ENCODE measurements around the gene MED26. TPM values are rescaled to one million over a fixed set of nuclear protein-coding genes. Genes with fewer than 3 reads are reported as not detected.
"Not testable (repeated sequence)": the region's sequence is repeated elsewhere in the genome, so short reads cannot be mapped to it uniquely, and the experiment has no call there.

MED26 gene
- total RNA-seq, 1 donor from 2014 or later: 8.3 TPM

DNA sequence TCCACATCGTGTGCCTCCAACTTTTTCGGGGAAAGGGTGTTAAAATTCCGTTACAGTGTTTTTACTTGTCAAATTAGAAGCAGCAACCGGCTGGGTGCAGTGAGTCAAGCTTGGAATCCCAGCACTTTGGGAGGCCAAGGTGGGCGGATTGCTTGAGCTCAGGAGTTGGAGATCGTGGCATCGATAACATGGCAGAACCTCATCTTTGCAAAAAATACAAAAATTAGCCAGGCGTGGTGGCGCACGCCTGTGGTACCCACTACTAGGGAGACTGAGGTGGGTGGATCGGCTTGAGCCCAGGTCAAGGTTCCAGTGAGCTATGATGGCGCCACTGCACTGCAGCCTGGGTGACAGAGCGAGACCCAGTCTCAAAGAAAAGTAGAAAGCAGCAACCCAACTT is 54.7 kb downstream of the MED26 start:
- DNase-seq (ENCODE audit: low spot score): no peak

DNA sequence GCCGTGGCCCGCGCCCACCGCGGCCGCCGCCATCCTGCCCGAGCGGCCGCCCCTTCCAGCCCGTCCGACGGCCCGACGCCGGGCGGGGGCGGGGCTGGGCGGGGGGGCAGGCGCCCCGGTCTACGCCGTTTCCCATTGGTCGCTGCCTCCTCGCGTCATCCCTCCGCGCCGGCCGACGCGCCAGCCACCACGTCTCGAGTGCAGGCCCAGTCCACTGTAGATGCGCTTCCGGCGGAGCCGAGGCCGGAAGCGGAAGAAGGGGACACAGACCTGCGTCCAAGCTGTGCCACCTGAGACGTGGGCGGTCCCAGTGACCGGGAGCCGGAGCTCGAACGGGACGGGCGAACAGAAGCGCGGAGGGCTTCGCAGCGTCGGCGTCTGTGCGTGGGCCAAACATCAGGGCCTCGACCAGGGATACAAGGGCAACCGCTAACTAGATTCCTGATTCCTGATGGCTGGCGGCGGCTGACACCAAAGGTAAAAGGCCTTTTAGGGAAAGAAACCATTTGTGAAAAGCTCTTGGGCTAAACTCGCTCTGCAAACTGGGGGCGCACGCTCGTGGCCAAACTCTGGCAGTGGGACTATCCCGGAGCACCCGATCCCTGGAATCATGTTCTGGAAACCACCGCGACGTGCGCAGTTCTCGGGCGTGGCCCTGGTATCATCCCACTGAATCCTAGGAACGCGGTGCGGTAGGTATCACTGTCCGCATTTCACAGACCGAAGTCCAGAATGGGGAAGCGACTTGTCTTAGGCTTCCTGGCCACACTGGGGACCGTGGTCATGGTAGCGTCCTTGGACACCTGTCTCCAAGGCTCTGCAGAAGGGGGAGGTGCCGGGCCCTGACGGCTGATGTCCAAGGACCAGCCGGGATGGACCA is 55.4 kb downstream of the MED26 start, which contains the start of gene SLC35E1:
TSS of gene SLC35E1 (minus strand) at position 84 of the 880 bp plus-strand sequence. CDS start at position 33, 51 bp downstream.
- peak; percentile 96 for DNase-seq (ENCODE audit: low spot score)

DNA sequence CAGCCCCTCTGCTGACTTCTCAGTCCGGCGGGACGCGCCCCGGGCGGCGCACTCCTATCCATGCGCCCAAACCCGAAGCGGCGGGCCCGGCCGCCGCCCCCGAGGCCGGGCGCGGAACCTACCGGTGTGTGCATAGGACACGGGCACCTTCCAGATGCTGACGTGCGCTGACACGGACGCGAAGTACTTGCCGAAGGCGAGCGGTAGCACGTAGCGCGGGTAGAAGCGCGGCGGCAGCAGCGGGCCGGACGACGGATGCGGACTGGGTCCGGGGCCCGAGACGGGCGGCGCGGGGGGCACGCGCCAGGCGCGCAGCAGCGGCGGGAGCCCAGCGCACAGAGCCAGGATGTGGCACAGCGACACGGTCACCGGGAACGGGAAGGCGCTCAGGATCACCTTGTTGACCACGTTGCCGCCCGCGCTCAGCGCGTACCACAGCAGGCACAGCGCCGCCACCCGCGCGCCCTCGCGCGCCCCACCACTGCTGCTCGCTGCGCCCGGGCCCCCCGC is 56.1 kb downstream of the MED26 start:
- no peak for DNase-seq (ENCODE audit: low spot score)

DNA sequence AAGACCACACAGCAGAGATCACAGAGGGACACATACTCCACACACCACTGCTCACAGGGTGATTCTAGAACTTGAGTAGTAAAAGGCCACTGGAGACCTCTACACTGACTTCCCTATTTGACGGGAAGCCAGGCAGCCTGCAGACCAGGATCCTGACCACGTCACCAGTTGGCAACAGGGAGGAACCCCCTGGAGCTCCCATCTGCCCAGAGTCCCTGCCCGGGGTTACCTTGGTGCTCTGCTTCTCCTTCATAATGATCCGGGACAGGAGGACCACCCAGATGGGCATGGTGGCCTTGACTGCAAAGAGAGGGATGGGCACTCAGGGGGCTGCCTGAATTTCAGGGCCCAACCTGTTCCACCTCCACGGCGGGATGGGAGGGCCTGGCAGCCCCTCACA is 56.7 kb downstream of the MED26 start:
- no peak for DNase-seq (ENCODE audit: low spot score)

DNA sequence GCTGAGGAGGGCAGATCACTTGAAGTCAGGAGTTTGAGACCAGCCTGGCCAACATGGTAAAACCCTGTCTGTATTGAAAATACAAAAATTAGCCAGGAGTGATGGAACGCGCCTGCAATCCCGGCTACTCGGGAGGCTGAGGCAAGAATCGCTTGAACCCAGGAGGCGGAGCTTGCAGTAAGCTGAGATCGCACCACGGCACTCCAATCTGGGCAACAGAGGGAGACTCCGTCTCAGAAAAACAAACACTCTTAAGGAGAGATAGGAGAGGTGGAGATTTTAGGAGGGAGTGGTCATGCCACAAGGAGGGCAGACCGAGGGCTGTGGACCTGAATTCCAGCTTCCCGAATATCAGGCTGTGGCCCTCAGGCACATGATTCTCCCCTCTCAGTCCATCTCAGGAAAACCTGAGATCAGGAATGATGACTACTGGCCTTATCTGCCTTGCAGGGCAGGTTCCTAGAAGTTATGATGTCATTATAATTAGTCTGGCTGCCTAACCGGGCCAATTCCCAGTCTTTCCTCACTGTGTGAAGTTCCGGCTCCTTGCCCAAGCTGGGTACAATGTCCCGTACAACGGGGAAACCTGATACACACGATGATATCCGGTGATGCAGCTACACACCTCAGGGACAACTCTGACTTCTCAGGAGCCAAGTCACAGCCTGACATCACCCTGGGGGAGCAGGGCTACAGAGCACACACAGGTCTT is 58.2 kb downstream of the MED26 start:
- DNase-seq (ENCODE audit: low spot score): no peak

DNA sequence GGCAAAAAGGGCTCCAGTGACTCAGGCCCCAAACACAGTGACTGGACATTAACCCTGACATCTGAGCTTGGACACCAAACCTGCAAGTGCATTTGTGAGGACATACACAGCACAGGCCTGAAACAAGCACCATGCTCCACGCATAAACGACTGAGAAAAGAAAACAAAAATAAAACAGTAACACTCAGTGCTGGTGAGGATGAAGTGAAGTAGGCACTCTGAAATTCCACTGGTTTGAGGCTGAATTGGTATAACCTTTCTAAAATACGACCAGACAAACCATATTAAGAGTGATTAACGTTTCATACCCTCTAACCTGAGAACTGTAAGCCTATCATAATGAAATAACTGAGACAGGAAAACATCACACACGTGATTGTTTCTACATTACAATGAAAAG is 61.3 kb downstream of the MED26 start:
- DNase-seq (ENCODE audit: low spot score): no peak

DNA sequence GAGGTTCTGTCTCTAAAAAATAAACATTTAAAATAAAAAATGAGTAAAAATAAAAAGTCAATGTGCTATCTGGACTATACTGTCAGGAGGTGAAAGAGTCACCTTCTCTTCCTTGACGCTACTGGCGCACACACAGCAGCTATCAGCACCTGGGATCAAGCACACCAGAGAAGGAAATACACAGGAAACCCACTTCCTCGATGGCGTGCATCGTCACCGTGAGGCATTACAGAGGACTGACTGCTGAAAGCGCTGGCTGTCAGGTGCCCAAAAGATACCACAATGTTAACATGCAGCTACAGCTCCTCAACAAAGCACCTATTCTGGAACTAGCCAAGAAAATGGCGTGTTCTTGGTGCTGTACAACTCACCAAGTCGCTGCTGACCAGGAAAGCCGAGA is 61.8 kb downstream of the MED26 start:
- peak; percentile 56 for DNase-seq (ENCODE audit: low spot score)

DNA sequence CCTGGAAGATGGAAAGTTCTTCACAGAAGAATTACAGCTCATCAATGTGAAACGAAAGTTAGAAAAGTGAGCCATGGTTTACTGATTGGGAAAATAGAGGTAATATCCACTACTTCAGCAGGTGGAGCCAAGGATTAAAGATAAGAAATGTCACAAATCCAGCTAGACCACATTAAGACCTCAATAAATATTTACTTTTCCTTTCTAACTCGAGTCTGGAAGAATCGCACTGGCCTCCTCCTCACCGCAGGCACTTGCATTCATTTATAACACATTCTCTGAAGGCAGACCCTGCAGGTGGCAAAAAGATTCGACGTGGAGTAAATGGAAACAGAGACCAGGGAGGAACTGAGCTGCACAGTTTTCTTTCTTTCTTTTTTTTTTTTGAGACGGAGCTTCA is 63.2 kb downstream of the MED26 start:
- no peak for DNase-seq (ENCODE audit: low spot score)

DNA sequence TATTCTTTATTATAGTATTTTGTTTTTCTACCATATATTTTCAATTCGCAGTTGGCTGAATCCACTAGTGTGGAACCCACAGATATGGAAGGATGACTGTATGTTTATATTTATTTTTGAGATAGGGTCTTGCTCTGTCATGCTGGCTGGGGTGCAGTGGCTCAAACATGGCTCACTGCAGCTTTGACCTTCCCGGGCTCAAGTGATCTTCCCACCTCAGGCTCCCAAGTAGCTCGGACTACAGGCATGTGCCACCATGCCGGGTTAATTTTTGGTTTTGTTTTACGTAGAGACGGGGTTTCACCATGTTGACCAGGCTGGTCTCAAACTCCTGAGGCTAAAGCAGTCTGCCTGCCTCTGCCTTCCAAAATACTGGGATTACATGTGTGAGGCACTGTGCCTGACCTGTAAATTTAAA is 65.4 kb downstream of the MED26 start:
- no peak for DNase-seq (ENCODE audit: low spot score)

DNA sequence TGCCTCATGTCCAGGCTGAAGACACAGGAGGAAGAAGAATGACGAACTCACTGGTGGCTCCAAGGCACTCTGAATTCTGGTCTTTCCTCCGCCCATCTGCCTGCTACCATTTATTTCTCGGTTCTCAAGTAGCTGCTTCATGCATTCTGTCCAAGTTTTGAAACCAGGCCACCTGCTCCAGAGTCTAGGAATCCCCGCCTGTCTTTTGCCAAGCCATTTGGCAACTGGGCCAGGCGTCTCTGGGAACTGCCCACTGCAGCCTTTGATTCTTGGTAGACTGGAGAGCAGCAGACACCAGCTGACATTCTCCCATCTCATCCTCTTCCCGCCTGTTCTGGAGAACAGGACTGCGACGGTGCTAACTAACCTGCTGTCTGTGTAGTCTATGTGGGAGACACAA is 66.6 kb downstream of the MED26 start:
- no peak for DNase-seq (ENCODE audit: low spot score)

DNA sequence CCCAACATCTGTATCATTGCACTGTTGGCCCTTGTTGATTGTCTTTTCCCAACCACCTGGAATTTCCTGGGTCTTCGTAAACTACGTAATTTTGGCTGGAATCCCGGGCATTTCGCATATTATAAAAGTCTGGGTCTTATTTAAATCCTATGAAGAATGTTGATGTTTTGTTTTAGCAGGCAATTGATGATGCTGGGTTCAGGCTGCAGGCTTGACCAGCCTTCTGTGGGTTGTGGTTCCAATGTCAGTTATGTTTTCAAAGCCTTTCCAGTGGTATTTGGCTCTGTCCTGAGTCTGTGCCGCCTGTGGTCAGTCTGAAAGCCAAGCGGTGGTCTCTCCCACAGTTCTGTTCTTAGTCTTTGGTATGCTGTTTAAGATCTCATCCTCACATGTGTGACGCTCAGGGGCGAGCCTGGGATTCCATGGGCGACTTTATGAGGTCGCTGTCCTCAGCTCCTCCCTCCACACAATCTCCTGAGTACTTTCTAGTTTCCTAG is 68.2 kb downstream of the MED26 start:
- no peak for DNase-seq (ENCODE audit: low spot score)

DNA sequence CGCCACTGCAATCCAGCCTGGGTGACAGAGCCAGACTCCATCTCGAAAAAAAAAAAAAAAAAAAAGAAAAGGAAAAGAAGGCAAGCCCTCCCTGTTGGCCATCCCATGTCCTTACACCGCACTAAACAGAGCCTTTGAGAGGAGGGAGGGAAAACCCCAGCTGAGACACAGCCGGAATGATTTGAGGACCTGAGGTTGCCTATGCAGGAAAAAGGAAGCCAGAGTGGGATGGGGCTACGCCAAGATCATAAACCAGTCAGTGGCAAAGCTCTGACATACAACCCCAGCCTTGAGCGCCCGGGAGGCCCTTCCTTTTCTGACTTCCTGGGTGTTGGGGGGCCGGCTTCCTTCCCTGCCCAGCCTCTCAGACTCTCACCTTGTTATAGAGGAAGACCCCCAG is 73.2 kb downstream of the MED26 start:
- no peak for DNase-seq (ENCODE audit: low spot score)

DNA sequence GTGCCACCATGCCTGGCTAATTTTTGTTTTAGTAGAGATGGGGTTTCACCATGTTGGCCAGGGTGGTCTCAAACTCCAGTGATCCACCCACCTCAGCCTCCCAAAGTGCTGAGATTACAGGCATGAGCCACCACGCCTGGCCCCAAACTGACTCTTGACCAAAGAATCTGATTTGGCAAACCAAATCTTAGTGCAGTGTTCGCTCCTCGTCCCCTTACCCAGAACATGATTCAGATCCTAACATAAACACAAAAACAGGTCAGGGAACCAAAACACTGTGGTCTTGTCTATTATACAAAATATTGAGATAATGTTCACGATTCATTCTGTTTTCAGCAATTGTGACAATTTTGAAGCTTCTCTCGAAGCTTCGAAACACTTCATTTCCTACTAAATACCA is 76.1 kb downstream of the MED26 start:
- not testable (repeated sequence) for DNase-seq (ENCODE audit: low spot score)

DNA sequence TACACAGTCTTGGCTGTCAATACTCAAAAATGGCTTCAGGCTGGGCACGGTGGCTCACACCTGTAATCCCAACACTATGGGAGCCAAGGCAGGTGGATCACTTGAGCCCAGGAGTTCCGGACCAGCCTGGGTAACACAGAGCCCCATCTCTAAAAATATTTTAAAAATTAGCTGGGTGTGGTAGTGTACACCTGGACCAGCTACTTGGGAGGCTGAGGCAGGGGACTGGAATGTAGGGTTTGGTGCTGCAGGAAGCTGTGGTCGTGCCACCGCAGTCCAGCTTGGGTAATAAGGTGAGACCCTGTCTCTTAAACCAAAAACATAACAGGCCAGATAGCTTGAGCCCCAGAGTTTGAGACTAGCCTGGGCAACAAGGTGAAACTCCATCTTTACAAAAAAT is 79.0 kb downstream of the MED26 start:
- DNase-seq (ENCODE audit: low spot score): no peak

DNA sequence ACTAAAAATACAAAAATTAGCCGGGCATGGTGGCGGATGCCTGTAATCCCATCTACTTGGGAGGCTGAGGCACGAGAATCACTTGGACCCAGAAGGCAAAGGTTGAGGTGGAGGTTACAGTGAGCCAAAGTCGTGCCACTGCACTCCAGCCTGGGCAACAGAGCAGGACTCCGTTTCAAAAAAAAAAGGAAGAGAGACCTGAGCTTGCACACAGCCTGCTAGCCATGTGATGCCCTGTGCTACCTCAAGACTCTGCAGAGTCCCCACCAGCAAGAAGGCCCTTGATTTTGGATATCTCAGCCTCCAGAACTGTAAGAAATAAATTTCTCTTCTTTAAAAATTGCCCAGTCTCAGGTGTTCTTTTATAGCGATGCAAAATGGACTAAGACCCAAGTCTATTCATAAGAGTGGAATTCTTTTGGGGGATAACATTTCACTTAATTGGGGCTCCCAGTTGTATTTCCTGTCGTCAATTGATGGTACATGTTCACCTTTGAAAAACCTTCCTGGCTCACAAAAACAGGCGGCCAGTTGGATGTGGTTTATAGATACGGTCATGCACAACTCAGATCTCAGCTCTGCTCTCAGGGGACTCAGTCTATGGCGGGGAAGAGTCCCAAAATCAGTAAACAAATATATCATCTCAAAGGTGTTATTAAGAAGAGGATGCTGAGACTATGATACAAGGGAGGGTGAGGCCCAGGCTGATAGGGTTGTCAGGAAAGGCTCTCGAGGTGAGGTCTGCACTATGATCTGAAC is 83.4 kb downstream of the MED26 start:
- DNase-seq (ENCODE audit: low spot score): no peak

DNA sequence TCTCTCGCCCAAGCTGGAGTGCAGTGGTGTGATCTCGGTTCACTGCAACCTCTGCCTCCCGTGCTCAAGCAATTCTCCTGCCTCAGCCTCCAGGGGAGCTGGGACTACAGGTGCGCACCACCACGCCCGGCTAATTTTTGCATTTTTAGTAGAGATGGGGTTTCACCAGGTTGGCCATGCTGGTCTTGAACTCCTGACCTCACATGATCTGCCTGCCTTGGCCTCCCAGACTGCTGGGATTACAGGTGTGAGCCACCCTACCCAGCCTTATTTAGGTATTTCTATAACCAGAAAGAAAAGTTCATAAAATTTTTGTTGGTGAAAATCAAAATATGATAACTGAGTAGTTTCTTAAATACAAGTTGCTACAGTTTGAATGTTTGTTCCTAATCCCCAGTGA is 84.3 kb downstream of the MED26 start:
- DNase-seq (ENCODE audit: low spot score): not testable (repeated sequence)

DNA sequence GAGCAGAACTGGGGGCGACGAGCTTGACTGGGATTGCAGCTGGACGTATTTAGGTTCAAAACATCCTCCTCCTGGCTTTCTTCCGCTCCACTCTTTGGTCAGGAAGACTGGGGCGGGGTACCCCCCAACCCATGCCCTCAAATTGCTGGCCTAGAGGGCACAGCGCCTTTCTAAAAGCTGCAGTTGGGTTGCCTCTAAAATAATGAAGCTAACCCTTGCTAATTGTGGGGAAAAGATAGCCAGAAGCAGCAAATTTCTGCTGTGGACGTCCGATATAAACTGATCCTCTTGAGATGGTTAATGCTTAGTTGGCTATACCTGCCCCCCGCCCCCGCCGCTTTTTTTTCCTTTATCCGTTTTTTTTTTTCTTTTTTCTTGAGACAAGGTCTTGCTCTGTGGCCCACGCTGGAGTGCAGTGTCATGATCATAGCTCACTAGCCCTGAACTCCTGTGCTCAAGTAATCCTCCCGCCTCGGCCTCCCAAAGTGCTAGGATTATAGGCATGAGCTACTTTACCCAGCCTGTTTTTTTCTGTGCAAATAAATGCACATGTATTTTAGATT is 85.0 kb downstream of the MED26 start:
- DNase-seq (ENCODE audit: low spot score): no peak

DNA sequence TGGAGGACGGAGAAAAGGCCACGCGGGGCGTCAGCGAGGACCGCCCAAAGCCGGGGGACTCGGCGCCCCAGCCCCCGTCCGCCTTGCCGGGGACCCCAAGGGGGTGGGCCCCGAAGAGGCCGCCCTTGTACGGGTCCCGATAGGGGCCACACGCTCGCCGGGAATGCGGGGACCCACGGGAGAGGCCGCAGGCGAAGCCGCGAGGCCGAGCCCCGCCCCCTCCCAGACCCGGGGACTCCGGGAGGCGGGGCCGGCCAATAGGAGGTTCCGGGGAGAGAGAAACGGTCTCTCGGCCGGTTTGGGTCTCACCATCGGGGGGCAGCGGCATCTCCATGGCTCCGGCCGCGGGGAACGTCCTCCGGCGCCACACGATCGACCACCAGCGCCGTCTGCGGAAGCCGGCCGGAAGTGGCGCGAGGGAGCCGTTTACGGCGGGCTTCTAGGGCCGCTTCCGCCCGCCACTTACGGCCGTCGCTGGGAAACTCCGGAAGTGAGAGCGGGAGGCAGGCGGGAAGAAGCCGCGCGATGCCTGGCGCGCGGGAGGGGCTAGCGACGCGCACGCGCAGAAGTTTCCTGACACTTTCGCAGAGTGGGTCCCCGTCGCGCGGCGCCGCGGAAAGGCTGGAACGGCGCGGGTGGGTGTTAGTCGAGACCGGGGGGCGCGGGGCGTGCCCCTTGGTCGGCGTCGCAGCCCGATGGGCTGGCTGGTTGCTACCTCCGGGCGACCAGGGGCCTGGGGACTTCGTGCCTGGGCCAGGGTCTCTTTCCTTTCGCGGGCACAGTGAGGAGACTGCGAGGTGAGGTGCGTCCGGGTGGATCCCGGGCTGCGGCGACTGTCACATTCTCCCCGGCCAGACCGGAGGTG is 85.7 kb downstream of the MED26 start, which contains the start of gene CHERP:
TSS of gene CHERP (minus strand) at position 393 of the 865 bp plus-strand sequence. CDS start at position 334, 59 bp downstream.
- DNase-seq (ENCODE audit: low spot score): peak; percentile 95

DNA sequence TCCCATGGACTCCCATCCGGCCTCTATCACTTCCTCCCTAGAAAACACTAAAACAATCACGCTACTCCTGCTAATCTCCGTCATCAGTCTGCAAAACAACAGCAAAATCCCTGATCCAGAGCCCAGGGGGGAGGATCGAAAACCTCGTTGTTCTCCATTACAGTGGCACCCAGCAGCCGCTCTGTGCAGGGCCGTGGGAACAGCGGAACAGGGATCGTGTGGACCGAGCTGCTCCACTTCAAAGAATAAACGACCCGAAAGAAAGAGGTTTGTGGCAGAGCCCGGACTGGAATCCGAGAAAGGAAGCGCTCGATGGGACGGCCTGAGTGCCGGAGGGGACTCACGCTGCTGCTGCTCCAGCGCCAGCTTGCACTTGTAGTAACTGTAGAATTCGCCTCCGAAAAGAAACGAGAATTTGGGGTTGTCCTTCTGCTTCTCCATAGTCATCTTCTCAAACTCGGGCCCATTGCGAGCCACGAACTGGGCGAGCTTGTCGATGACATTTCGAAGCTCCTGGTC is 86.4 kb downstream of the MED26 start:
- no peak for DNase-seq (ENCODE audit: low spot score)

DNA sequence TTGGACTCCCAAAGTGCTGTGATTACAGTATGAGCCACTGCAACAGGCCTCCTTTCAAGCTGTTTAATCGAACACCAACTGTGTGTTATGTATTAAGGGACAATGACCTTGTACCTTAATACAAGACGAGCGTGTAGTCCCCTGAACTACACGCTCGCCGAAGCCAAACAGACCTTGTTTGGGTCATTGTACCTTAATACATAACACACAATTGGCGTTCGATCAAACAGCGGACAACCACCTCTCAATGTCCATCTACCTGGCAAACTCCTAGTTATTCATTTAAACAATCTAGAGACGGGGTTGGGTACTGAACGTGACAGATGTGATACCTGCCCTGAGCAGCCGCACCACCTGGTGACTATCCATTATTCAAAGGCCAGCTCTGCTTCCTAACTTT is 87.1 kb downstream of the MED26 start:
- DNase-seq (ENCODE audit: low spot score): no peak
